ENCODE results near the gene ZNF407. TPM values are rescaled to one million over a fixed set of nuclear protein-coding genes. Genes with fewer than 3 reads are reported as not detected.

Gene ZNF407
- total RNA-seq, 1 donor: 16.6 TPM

DNA sequence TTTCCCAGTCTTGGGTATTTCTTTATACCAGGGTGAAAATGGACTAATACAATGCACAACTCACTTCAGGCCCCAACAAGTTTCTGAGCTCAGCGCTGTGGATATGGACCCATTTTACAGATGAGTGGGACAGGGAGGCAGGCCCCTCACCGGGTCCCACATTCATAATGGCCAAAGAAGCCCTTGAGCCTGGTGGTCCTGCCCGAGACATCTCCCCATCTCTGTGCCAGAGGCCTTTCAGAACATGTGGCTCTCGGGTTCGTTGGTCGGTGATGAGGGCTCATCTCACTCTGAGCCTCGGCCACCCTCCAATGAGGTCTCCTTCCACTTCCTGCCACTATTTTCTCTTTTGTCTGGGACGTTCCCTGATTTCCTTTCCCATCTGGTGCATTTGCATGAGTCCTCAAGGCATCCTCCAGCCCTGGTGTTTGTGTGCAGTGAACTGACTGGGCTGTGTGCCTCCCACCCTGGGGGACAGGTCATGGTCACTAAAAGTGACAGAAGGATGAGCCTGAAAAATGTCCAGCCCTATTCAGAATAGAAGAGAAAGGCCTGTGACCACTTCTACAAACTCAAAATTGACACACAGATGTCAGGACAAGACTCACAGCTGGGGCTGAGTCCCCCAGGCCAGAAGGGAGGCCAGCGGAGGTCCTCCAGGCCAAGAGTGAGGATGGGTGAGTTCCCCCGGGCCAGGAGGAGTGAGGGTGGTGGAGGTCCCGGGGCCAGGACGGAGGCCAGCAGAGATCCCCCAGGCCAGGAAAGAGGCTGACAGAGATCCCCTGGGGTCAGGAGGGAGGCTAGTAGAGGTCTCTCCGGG lies 476.7 kb downstream of the ZNF407 start:
- Histone ChIP-seq H3K79me2 (ENCODE audit: insufficient read depth, low read length) (no peaks in the 10 kb centered on the region), H3K4me2 (ENCODE audit: insufficient read depth, low read length) (no peak overlapping the region), H3K9me3 (ENCODE audit: low read depth, low read length) (no peaks in the 10 kb centered on the region), H3K27me3 (ENCODE audit: insufficient read depth, low read length) (no peaks in the 10 kb centered on the region), H3K36me3 (ENCODE audit: insufficient read depth, low read length) (no peaks in the 10 kb centered on the region), H3K27ac (ENCODE audit: low read depth, low read length) (no peak overlapping the region), H3K4me1 (ENCODE audit: insufficient read depth, low read length) (peaks cover 11% of the 10 kb centered on the region), H3K4me3 (ENCODE audit: insufficient read depth, low read length) (no peak overlapping the region), H2AFZ (ENCODE audit: low read length) (no peak overlapping the region), H4K20me1 (ENCODE audit: insufficient read depth, low read length) (no peaks in the 10 kb centered on the region)
- DNase-seq (ENCODE audit: insufficient read length, low spot score, missing footprints): no peak
- TF ChIP-seq, protein P1, sequence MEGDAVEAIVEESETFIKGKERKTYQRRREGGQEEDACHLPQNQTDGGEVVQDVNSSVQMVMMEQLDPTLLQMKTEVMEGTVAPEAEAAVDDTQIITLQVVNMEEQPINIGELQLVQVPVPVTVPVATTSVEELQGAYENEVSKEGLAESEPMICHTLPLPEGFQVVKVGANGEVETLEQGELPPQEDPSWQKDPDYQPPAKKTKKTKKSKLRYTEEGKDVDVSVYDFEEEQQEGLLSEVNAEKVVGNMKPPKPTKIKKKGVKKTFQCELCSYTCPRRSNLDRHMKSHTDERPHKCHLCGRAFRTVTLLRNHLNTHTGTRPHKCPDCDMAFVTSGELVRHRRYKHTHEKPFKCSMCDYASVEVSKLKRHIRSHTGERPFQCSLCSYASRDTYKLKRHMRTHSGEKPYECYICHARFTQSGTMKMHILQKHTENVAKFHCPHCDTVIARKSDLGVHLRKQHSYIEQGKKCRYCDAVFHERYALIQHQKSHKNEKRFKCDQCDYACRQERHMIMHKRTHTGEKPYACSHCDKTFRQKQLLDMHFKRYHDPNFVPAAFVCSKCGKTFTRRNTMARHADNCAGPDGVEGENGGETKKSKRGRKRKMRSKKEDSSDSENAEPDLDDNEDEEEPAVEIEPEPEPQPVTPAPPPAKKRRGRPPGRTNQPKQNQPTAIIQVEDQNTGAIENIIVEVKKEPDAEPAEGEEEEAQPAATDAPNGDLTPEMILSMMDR (IDR thresholded peaks at IDR 0.05; ENCODE audit: extremely low read depth, low read depth, low read length): no peak

- DNase-seq (ENCODE audit: insufficient read length, low spot score, missing footprints): no peak
- H4K20me1 ChIP-seq (ENCODE audit: insufficient read depth, low read length): no peaks in the 10 kb centered on the region
- TF ChIP-seq, protein P1 (IDR thresholded peaks at IDR 0.05; ENCODE audit: extremely low read depth, low read depth, low read length): no peak
- no peaks in the 10 kb centered on the region for H3K9me3 ChIP-seq (ENCODE audit: low read depth, low read length)
- H3K79me2 ChIP-seq (ENCODE audit: insufficient read depth, low read length): no peaks in the 10 kb centered on the region
- H3K4me3 ChIP-seq (ENCODE audit: insufficient read depth, low read length): no peak overlapping the region
- no peak overlapping the region for H2AFZ ChIP-seq (ENCODE audit: low read length)
- H3K36me3 ChIP-seq (ENCODE audit: insufficient read depth, low read length): no peaks in the 10 kb centered on the region
- no peak overlapping the region for H3K27ac ChIP-seq (ENCODE audit: low read depth, low read length)
- H3K27me3 ChIP-seq (ENCODE audit: insufficient read depth, low read length): no peaks in the 10 kb centered on the region
- H3K4me2 ChIP-seq (ENCODE audit: insufficient read depth, low read length): no peak overlapping the region
- peaks cover 11% of the 10 kb centered on the region for H3K4me1 ChIP-seq (ENCODE audit: insufficient read depth, low read length)
Measured at GRCh38 chr18:75075016-75075305, 477.3 kb downstream of the ZNF407 start.

DNA sequence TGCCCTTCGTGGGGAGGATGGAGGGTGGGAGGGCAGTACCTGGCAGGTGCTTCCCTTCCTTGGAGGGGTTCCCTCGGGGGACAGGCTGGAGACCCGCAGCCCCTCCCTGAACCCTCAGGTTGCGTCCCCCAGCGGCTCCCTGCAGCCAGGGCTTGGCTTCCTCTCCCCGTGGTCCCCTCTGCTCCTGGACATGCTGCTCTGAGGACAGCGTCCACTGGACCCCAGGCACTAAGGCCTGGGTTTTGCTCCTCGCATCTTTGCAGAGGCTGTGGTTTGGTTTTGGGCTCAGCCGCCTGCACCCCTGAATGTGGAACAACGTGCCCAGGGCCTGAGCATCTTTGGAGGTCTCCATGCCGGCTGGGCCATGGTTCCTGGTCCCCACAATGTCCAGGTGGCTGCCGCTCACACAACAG lies 477.8 kb downstream of the ZNF407 start:
- Histone ChIP-seq H3K27ac (ENCODE audit: low read depth, low read length) (no peak overlapping the region), H3K9me3 (ENCODE audit: low read depth, low read length) (no peaks in the 10 kb centered on the region), H3K4me2 (ENCODE audit: insufficient read depth, low read length) (no peak overlapping the region), H4K20me1 (ENCODE audit: insufficient read depth, low read length) (no peaks in the 10 kb centered on the region), H2AFZ (ENCODE audit: low read length) (no peak overlapping the region), H3K36me3 (ENCODE audit: insufficient read depth, low read length) (no peaks in the 10 kb centered on the region), H3K4me3 (ENCODE audit: insufficient read depth, low read length) (no peak overlapping the region), H3K4me1 (ENCODE audit: insufficient read depth, low read length) (peaks cover 9% of the 10 kb centered on the region), H3K27me3 (ENCODE audit: insufficient read depth, low read length) (no peaks in the 10 kb centered on the region), H3K79me2 (ENCODE audit: insufficient read depth, low read length) (no peaks in the 10 kb centered on the region)
- DNase-seq (ENCODE audit: insufficient read length, low spot score, missing footprints): no peak
- TF ChIP-seq, protein P1 (IDR thresholded peaks at IDR 0.05; ENCODE audit: extremely low read depth, low read depth, low read length): no peak

DNA sequence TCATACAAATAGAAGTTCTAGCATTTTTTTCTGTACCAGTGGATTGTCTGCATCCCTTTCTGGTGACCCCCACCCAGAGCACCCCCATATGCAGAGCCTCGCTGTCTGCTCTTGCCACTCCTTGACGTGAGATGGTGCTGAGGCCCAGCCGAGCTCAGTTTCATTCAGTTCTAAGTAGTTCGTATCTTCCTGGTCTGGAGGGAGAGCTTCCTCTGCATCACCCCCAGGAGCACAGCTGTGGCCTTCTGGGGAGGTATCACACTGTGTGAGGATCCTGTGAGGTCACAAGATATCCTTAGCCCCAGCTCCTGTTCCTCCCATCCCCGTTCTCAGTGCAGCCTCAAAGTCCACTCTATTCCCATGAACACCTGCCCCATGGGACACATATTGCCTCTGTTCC lies 478.6 kb downstream of the ZNF407 start:
- no peaks in the 10 kb centered on the region for H3K9me3 ChIP-seq (ENCODE audit: low read depth, low read length)
- H3K4me1 ChIP-seq (ENCODE audit: insufficient read depth, low read length): peaks cover under 1% of the 10 kb centered on the region
- no peak for DNase-seq (ENCODE audit: insufficient read length, low spot score, missing footprints)
- H3K79me2 ChIP-seq (ENCODE audit: insufficient read depth, low read length): no peaks in the 10 kb centered on the region
- H3K27ac ChIP-seq (ENCODE audit: low read depth, low read length): no peak overlapping the region
- no peak overlapping the region for H3K4me2 ChIP-seq (ENCODE audit: insufficient read depth, low read length)
- H4K20me1 ChIP-seq (ENCODE audit: insufficient read depth, low read length): no peaks in the 10 kb centered on the region
- no peak overlapping the region for H3K4me3 ChIP-seq (ENCODE audit: insufficient read depth, low read length)
- no peaks in the 10 kb centered on the region for H3K27me3 ChIP-seq (ENCODE audit: insufficient read depth, low read length)
- no peaks in the 10 kb centered on the region for H3K36me3 ChIP-seq (ENCODE audit: insufficient read depth, low read length)
- H2AFZ ChIP-seq (ENCODE audit: low read length): no peak overlapping the region
- TF ChIP-seq, protein P1 (IDR thresholded peaks at IDR 0.05; ENCODE audit: extremely low read depth, low read depth, low read length): no peak

All from osteoblast (primary cell).